GDM1 (cell line): ENCODE measurements around the gene TUBA3C.
"Not testable (repeated sequence)": the region's sequence is repeated elsewhere in the genome, so short reads cannot be mapped to it uniquely, and the experiment has no call there.

Experiments
- DNase-seq: peaks from one replicate; lab custom pipeline; 2025; lab: John Stamatoyannopoulos, UW

The TUBA3C gene

GRCh38 chr13:19181621-19182485 is at the start of gene TUBA3C:
TSS of gene TUBA3C (minus strand) at chr13:19181824. CDS start at chr13:19181747, 77 bp downstream.
- DNase-seq: no peak

GRCh38 chr13:19207413-19207812 is 25.8 kb upstream of the TUBA3C start:
- DNase-seq: not testable (repeated sequence)

- DNase-seq: not testable (repeated sequence)
Observed at GRCh38 chr13:19192622-19193021, 11.0 kb upstream of the TUBA3C start.

GRCh38 chr13:19189911-19190310 is 8.3 kb upstream of the TUBA3C start:
- not testable (repeated sequence) for DNase-seq

- not testable (repeated sequence) for DNase-seq
Observed at GRCh38 chr13:19189368-19189767, 7.7 kb upstream of the TUBA3C start.

- DNase-seq: no peak
Observed at GRCh38 chr13:19185865-19186645, 4.4 kb upstream of the TUBA3C start.

- no peak for DNase-seq
Observed at GRCh38 chr13:19185086-19185864, 3.7 kb upstream of the TUBA3C start.

GRCh38 chr13:19184176-19184575 is 2.6 kb upstream of the TUBA3C start:
- no peak for DNase-seq

GRCh38 chr13:19183676-19184075 is 2.1 kb upstream of the TUBA3C start:
- no peak for DNase-seq

GRCh38 chr13:19182536-19182935 is 912 bp upstream of the TUBA3C start:
- no peak for DNase-seq

GRCh38 chr13:19181021-19181620 is 503 bp downstream of the TUBA3C start:
- DNase-seq: no peak

GRCh38 chr13:19179916-19180315 is 1.7 kb downstream of the TUBA3C start:
- DNase-seq: no peak

GRCh38 chr13:19178901-19179593 is 2.6 kb downstream of the TUBA3C start:
- no peak for DNase-seq

GRCh38 chr13:19176981-19177776 is 4.4 kb downstream of the TUBA3C start:
- not testable (repeated sequence) for DNase-seq

- DNase-seq: no peak
Observed at GRCh38 chr13:19173752-19174151, 7.9 kb downstream of the TUBA3C start.

GRCh38 chr13:19172647-19173030 is 9.0 kb downstream of the TUBA3C start:
- DNase-seq: no peak

- no peak for DNase-seq
Observed at GRCh38 chr13:19172007-19172646, 9.5 kb downstream of the TUBA3C start.

- no peak for DNase-seq
Observed at GRCh38 chr13:19171563-19171962, 10.1 kb downstream of the TUBA3C start.

GRCh38 chr13:19169991-19170390 is 11.6 kb downstream of the TUBA3C start:
- DNase-seq: no peak

GRCh38 chr13:19169496-19169895 is 12.1 kb downstream of the TUBA3C start:
- no peak for DNase-seq
